ENCODE data around the gene C1orf35. TPM values are rescaled to one million over a fixed set of nuclear protein-coding genes. Genes with fewer than 3 reads are reported as not detected.
A peak's percentile ranks its signal among the peaks of the same experiment; 100 is the strongest.

Gene C1orf35
- total RNA-seq, 1 experiment from 2014 or later = 31.0 TPM

- no peak overlapping the region for H3K4me2 ChIP-seq (ENCODE audit: insufficient read depth, insufficient read length, low read length)
- no peak overlapping the region for H4K5ac ChIP-seq (ENCODE audit: insufficient read length, low read depth, low read length)
- H3K79me1 ChIP-seq (ENCODE audit: insufficient read depth, low read depth, low read length, poor library complexity, severe bottlenecking) = peaks cover 23% of the 10 kb centered on the region
- Mint-ChIP-seq H3K4me3 (no peak overlapping the region; a peak in 1 of 5 replicates), H3K9me3 (no peaks in the 10 kb centered on the region; a peak in 1 of 5 replicates), H3K27me3 (ENCODE audit: low read depth) (no peaks in the 10 kb centered on the region), H3K27ac (peak overlapping the region in 2 of 3 experiments; percentile 62 to 65; a peak in 3 of 7 replicates), H3K4me1 (peaks cover 36 to 41% of the 10 kb centered on the region in 2 experiments), H3K36me3 (ENCODE audit: insufficient read depth in 1 of 3, low read depth in 3 of 3) (peaks cover 22 to 26% (median 23%) of the 10 kb centered on the region in 3 experiments)
- no peak overlapping the region for H2AK5ac ChIP-seq (ENCODE audit: insufficient read length, low read length)
- H3K9me3 ChIP-seq (ENCODE audit: control insufficient read depth, low read depth, low read length) = no peaks in the 10 kb centered on the region
- H3K4me1 ChIP-seq (ENCODE audit: insufficient read depth, low read length) = peaks cover 6% of the 10 kb centered on the region
- no peak overlapping the region for H3K23ac ChIP-seq (ENCODE audit: insufficient read length, low read depth, low read length)
- H4K8ac ChIP-seq (replicated peaks; ENCODE audit: insufficient read length, low read depth, low read length) = no peak overlapping the region
- H3K27ac ChIP-seq (ENCODE audit: insufficient read length, low read depth, low read length) = no peak overlapping the region
- no peak overlapping the region for H2BK120ac ChIP-seq (ENCODE audit: low read depth, low read length, poor library complexity, severe bottlenecking)
- no peak overlapping the region for H3K56ac ChIP-seq (ENCODE audit: insufficient read length, low read depth, low read length)
- peaks cover 2% of the 10 kb centered on the region for H3K23me2 ChIP-seq (ENCODE audit: insufficient read length, low read depth, low read length, poor library complexity, severe bottlenecking)
- H4K91ac ChIP-seq (ENCODE audit: insufficient read length, low read depth, low read length) = no peak overlapping the region
- H3K9ac ChIP-seq (ENCODE audit: extremely low read depth, insufficient read length, low read length) = peak overlapping the region; percentile 20
- no peak overlapping the region for H2BK5ac ChIP-seq (ENCODE audit: insufficient read length, low read length)
- TF ChIP-seq CTCF (conservative IDR thresholded peaks at IDR 0.05) = no peak
- H3T11ph ChIP-seq (ENCODE audit: low read length) = no peak overlapping the region
- H3K18ac ChIP-seq (ENCODE audit: insufficient read length, low read depth, low read length) = no peak overlapping the region
- H3K79me2 ChIP-seq (ENCODE audit: insufficient read depth, low read length) = peaks cover 95% of the 10 kb centered on the region
- H3K4ac ChIP-seq (ENCODE audit: low read depth, low read length) = no peak overlapping the region
- no peak overlapping the region for H2AFZ ChIP-seq (ENCODE audit: low read length)
- H2BK12ac ChIP-seq (ENCODE audit: insufficient read length, low read depth, low read length) = no peak overlapping the region
- no CpG with 5 or more reads among the region's 21 CpGs for WGBS (ENCODE audit: extremely low coverage, insufficient read length, low lambda C conversion rate)
- no peak overlapping the region for H3K14ac ChIP-seq (ENCODE audit: insufficient read depth, low read length)
- no peak for DNase-seq
- no peak overlapping the region for H2BK20ac ChIP-seq (ENCODE audit: low read depth, low read length, poor library complexity, severe bottlenecking)
- H4K20me1 ChIP-seq (ENCODE audit: control insufficient read depth, insufficient read depth, insufficient read length) = peaks cover 5% of the 10 kb centered on the region
- H3K27me3 ChIP-seq (ENCODE audit: insufficient read depth, low read length) = no peaks in the 10 kb centered on the region
- H2BK15ac ChIP-seq (ENCODE audit: low read depth, low read length) = no peak overlapping the region
Observed at GRCh38 chr1:228088586-228089498, 14.3 kb downstream of the C1orf35 start.
